Ovary (tissue), 3 donors: ENCODE measurements around the gene ZNF701.

Experiments used
- POLR2A ChIP-seq: fragments of 450-650 bp; IDR thresholded peaks from one replicate; pipeline ENCODE4 v1.6.1; 2017; ENCODE audit warnings: antibody characterized with exemption, mild to moderate bottlenecking, moderate library complexity
- TF ChIP-seq, protein P1 (sequence below), 3 donors: fragments of 450-650 bp in 2 of 3; fragments of 200-600 bp in 1 of 3; IDR thresholded peaks; one replicate each; pipeline versions ENCODE4 v1.5.1 to v1.8.0; 2016 to 2022; ENCODE audit warnings: antibody characterized with exemption in 3 of 3, mild to moderate bottlenecking in 1 of 3
- donor health status: DM: no; HTN: no; CAD: no.

DNA sequence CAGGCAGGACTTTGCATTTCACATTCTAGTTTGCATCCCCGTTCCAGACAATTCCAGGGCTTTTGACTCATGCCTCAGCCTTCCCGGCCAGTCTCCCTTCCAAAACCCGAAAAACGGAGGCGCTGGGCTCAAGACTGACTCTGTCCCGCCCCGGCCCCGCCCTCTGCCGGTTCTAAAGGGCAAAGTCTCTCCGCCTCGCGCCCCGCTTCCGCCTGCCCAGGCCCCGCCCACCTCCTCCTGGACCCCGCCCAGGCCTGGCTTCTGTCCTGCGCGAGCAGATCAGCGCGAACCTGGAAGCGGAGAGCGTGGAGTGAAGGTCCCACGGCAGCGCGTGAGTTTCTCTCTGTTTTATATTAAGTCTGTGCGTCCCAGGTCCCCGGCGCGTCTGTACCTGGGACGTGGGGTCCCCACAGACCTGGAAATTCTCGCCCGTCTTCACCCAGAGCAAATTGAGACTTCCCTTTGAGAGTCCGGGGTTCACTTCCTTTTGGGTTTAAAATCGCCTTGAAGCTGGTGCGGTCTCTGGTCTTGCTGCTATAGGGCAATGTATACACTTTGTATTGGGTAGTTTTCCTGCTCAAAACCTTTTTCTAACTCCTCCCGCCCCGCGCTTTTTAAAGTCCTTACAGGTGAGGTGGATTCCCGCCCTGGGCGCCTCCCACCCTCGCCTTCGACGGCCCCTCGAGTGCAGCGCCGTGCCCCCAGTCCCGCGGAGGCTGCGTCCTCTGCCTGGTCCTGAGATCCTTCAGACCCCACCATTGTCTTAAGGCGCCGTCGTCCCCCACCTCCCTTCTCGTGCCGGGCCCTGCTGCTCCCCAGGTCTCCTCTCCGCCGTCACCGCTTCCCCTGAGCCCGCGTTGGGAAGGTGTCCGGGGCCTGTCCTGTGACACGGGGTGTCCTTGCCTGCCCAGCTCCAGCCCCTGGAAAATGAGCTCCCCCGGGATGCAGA, 31.2 kb downstream of the ZNF701 start:
- TF ChIP-seq, protein P1, sequence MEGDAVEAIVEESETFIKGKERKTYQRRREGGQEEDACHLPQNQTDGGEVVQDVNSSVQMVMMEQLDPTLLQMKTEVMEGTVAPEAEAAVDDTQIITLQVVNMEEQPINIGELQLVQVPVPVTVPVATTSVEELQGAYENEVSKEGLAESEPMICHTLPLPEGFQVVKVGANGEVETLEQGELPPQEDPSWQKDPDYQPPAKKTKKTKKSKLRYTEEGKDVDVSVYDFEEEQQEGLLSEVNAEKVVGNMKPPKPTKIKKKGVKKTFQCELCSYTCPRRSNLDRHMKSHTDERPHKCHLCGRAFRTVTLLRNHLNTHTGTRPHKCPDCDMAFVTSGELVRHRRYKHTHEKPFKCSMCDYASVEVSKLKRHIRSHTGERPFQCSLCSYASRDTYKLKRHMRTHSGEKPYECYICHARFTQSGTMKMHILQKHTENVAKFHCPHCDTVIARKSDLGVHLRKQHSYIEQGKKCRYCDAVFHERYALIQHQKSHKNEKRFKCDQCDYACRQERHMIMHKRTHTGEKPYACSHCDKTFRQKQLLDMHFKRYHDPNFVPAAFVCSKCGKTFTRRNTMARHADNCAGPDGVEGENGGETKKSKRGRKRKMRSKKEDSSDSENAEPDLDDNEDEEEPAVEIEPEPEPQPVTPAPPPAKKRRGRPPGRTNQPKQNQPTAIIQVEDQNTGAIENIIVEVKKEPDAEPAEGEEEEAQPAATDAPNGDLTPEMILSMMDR (IDR thresholded peaks at IDR 0.05): peak in 1 of 3 donors; percentile 37
- TF ChIP-seq POLR2A: peak; percentile 54
